Neural cell (in vitro differentiated cells): ENCODE measurements around the gene FFAR4.

Experiments
- EZH2 ChIP-seq: fragments of 200-600, 300-800 bp; shearing (Covaris generic), sonication (generic); IDR thresholded peaks from 2 replicates; pipeline ENCODE4 v1.6.1; 2014; ENCODE audit warnings: antibody characterized with exemption, low read length, borderline replicate concordance, mild to moderate bottlenecking; ENCODE audit not compliant: insufficient read depth, poor library complexity, severe bottlenecking
- POLR2AphosphoS5 ChIP-seq: IDR thresholded peaks from 2 replicates; pipeline ENCODE4 v1.6.1; 2012
- TF ChIP-seq, protein P1 (sequence below): fragments of 450-650 bp; IDR thresholded peaks from 2 replicates; pipeline ENCODE4 v1.5.1; 2014; ENCODE audit warnings: antibody characterized with exemption, mild to moderate bottlenecking, moderate library complexity; ENCODE audit not compliant: poor library complexity, severe bottlenecking

DNA sequence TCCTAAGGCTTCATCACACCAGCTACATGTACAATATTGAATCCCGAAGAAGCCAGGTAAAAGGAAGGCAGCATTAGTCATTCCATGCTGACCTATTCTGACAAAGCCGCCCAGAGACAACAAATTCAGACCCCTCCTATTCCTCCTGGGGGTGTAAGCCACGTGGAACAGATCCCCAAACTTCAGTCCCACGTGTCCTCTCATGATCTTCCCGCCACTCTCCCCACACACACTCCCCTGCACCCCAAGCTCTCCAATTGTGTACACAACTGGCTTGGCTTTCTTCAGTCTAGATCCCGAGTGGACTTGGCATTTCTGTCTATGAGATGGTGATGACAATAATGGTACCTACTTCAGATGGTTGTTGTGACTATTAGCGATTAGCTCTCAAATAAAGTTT is 54.5 kb downstream of the FFAR4 start:
- TF ChIP-seq, protein P1, sequence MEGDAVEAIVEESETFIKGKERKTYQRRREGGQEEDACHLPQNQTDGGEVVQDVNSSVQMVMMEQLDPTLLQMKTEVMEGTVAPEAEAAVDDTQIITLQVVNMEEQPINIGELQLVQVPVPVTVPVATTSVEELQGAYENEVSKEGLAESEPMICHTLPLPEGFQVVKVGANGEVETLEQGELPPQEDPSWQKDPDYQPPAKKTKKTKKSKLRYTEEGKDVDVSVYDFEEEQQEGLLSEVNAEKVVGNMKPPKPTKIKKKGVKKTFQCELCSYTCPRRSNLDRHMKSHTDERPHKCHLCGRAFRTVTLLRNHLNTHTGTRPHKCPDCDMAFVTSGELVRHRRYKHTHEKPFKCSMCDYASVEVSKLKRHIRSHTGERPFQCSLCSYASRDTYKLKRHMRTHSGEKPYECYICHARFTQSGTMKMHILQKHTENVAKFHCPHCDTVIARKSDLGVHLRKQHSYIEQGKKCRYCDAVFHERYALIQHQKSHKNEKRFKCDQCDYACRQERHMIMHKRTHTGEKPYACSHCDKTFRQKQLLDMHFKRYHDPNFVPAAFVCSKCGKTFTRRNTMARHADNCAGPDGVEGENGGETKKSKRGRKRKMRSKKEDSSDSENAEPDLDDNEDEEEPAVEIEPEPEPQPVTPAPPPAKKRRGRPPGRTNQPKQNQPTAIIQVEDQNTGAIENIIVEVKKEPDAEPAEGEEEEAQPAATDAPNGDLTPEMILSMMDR, result no peak
- TF ChIP-seq POLR2AphosphoS5 (no peak), EZH2 (no peak)
